ENCODE results near the gene SNCB.
"Not testable (repeated sequence)": the region's sequence is repeated elsewhere in the genome, so short reads cannot be mapped to it uniquely, and the experiment has no call there.

Gene SNCB

DNA sequence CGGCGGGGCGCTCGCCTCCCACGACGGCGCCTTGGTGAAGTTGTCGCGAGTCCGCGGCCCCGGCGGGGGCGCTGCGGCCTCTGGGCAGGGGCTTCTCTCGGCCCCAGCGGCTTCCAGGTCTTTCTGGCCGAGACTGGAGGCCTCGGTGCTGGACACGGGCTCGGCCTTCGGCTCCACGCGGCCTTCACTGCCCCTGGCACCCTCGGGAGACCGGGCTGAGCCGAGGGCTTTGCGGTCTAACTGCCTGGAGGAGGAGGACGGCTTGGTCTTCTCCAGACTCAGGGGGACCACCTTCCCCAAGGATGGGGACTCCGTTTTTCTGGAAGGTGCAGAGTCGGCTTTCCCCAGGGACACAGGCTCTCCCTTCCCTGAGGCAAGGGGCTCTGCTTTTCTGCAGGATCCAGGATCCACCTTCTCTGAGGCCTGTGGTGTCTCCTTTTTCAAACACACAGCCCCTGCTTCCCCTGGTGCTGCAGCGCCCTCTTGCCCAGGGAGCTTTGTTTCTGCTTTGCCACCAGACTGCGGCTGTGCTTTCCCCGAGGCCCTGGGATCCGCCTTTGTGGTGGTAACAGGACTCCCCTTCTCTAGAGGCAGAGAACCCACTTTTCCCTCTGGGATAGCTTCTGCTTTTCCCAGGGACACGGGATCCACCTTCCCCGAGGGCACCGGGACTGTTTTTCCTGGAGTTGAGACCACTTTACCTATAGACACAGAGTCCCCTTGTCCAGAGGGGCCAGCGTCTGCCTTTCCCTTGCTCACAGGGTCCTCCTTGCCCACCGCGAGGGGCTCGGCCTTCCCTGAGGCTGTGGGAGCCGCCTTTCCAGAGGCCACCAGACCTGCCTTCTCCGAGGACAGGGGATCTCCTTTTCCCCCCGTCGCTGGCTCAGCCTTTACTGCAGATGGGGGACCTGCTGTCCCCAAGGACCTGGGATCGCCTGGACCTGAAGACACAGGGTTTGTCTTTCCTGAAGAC is 32.6 kb downstream of the SNCB start:
- no peak for DNase-seq (ENCODE audit: low read depth in 2 of 2)

DNA sequence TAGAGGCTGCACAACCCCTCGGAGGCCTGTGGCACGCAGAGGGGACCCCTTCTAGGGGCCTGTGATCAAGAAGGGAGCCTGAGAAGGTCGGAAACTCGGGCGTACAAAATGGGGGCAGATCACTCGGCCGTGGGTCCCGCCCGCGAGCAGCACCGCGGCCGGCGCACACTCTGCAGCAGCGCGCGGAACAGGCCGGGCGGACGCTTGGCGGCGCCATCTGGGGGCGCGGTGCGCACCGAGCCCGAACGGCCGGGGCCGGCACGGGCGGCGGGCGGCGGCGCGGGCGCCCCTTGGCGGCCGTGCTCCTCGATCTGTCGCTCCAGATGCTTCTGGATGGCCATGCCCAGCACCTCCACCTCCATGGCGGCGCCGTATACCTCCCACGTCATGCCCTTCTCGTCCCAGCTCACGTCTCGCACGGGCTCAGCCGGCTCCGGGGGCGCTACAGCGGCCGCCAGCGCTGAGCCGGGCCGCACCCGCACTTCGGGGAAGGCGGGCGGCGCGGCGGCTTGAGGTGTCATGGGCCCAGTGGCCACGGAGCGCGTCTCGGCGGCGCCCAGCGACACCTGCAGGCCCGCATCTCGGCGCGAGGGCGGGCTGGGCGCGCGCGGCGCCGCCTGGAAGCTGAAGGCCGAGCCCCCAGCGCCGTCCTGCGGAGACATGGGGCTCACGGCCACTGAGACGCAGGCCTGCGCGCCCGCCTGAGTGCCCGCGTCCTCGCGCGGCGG is 33.5 kb downstream of the SNCB start:
- peak; percentile 32 to 36 for DNase-seq (ENCODE audit: low read depth in 2 of 2)

DNA sequence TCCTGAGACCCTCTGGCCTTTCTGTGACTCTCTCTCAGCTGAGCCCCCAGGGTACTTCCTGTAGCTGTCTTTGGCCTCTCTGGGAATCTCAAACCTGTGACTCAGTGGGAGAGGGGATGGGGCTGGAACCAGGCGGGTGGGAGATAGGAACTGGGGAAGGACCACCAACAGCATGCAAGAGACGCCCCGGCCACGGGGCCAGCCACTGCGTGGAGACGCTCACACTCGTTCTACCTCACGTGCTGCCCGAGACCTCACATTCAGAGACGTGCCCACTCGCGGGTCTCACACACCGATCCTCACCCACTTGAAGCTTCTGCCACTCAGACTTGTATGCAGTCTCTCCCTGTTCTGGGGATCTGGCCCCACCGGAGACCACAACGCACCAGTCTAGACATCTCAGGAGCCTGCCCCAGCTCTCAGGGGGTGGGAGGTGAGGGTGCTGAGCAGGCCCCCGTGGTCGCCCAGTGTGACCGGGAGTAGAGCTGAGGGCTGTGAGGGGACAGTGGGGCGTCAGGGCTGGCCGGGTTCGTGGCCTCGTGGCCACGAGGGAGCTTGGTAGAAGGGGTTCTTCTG is 34.2 kb downstream of the SNCB start:
- no peak for DNase-seq (ENCODE audit: low read depth in 2 of 2)

DNA sequence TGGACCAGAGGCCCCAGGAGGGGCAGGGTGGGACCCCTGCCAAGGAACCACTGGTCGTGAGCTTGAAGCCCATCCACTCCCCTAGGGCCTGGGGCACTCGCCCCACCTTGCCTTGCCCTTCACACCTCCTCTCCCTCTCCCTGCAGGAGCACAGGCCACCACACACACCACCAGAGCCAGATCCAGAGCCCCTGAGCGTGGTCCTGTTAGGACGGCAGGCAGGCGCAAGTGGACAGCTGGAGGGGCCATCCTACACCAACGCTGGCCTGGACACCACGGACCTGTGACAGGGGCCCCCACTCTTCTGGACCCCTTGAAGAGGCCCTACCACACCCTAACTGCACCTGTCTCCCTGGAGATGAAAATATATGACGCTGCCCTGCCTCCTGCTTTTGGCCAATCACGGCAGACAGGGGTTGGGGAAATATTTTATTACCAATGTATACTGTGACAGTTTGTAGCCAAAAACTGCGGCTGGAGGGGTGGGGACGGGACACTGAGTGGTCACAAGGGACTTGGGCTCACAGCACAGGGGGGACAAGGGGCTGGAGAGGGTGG is 34.9 kb downstream of the SNCB start:
- no peak for DNase-seq (ENCODE audit: low read depth in 2 of 2)

DNA sequence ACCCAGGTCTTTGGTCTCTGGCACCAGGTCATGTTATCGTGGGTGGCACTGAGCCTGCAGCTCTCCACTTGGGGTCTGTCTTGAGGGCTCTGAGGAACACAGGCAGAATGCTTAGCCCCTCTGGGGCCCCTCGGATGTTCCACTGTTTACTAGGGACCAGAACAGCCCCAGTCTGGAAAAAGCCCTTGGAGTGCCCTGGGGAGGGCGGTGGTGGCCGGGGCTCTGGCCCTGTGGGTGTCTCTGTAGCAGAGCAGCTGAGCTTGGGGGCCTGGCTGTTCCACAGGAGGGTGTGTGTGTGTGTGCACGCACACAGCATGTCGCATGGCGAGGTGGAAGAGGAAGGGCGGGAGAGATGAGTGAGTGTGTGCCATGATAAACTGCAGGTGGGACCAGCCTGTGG is 35.8 kb downstream of the SNCB start:
- no peak for DNase-seq (ENCODE audit: low read depth in 2 of 2)

DNA sequence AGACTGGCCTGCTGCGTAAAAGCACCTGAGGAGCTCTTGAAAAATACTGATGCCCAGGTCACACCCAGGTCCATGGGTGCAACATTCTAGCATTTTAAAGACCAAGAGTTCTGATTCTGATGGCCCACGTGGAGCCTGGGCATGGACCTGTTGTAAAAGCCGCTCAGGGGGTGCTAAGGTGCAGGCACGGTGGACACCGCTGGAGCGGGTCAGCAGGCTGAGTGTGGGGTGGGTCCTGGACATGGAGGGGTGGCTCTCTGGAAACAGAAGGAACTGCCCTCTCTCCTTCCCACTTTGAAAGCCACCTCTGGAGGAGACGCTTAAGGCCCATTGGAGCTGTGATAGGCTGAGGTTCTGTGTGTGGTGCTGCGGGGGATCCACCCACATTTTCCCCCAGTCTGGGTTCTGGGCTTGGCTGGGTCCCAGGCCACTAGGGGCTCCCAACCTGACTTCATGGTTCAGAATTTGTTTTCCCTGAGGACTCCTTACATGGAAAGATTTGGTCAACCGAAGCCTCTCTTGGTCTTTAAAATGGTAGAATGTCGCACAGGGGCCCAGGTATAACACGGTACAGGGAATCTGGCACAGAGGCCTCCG is 37.0 kb downstream of the SNCB start:
- DNase-seq (ENCODE audit: low read depth in 2 of 2), result no peak

DNA sequence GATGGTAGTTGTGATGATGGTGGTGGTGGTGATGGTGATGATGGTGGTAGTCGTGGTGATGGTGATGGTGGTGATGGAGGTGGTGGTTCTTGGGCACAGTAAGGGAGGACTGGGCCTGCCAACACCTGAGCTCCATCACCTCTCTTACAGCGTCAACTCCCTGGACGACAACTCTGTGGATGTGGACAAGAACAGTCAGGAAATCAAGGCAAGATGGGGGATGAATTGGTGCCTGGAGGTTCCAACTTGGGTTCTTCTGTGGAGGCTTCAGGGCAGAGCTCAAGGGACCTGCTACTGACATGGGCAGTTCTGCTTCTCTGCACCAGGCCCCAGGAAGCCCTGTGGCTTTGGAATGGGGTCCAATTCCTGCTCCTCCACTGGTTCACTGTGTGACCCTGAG is 37.8 kb downstream of the SNCB start:
- no peak for DNase-seq (ENCODE audit: low read depth in 2 of 2)

DNA sequence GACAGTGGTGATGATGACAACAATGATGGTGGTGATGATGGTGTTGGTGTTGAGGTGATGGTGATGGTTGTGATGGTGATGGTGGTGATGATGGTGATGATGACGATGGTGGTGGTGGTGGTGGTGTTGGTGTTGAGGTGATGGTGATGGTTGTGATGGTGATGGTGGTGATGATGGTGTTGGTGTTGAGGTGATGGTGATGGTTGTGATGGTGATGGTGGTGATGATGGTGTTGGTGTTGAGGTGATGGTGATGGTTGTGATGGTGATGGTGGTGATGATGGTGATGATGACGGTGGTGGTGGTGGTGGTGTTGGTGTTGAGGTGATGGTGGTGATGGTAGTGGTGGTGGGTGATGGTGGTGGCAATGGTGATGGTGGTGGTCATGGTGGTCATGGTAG is 38.7 kb downstream of the SNCB start:
- not testable (repeated sequence) for DNase-seq (ENCODE audit: low read depth in 2 of 2)

DNA sequence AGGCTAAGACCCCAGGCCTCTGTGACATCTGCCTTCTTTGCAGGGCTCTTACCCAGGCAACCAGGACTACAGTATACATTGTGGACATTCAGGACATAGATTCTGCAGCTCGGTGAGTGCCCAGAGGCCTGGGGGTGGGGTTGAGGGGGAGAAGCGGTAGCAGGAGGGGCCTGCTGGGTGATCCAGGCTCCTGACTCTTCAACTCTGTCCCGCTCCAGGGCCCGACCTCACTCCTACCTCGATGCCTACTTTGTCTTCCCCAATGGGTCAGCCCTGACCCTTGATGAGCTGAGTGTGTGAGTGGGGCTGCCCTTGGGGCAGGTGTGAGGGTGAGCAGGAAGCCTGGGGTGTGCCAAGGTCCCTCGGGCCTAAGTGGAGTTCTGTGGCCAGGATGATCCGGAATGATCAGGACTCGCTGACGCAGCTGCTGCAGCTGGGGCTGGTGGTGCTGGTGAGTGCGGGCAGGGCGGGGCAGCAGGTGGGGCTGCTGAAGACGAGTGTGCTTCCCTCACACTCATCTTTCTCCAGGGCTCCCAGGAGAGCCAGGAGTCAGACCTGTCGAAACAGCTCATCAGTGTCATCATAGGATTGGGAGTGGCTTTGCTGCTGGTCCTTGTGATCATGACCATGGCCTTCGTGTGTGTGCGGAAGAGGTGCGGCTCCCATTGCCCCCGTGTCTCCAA is 40.2 kb downstream of the SNCB start:
- DNase-seq (ENCODE audit: low read depth in 2 of 2), result no peak

DNA sequence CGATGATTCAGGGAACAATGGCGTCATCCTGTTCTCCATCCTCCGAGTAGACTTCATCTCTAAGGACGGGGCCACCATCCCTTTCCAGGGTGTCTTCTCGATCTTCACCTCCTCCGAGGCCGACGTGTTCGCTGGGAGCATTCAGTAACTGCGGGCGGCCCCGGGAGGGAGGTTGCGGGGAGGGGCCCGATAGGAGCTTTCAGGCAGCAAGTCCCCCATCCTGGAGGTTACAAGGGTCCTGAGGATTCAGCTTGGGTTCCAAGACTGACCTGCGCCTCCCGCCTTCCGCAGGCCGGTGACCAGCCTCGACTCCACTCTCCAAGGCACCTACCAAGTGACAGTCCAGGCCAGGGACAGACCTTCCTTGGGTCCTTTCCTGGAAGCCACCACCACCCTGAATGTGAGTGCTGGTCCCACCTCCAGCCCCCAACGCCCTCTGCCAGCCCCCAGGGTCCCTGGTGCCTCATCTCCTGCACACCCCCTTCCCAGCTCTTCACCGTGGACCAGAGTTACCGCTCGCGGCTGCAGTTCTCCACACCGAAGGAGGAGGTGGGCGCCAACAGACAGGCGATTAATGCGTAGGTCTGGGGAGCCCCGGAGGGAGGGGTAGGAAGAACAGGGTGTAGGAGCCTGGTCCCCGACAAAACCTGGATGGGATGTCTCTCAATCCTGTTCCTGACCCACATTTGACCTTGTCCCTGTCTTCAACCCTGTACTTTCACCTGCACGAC is 41.1 kb downstream of the SNCB start:
- no peak for DNase-seq (ENCODE audit: low read depth in 2 of 2)

DNA sequence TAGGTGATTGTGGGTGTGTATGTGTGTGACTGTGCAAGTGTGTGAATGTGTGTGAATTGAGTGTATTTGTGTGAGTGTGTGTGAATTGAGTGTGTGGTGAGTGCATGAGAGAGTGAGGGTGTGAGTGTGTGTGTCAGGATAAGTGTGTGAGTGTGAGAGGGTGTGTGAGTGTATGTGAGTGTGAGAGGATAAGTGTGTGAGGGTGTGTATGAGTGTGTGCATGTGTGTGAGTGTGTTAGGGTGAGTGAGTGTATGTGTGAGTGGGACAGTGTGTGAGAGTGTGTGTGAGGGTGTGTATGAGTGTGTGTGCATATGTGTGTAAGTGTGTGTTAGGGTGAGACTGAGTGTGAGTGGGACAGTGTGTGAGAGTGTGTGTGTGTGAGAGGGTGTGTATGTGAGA is 42.0 kb downstream of the SNCB start:
- DNase-seq (ENCODE audit: low read depth in 2 of 2), result no peak

DNA sequence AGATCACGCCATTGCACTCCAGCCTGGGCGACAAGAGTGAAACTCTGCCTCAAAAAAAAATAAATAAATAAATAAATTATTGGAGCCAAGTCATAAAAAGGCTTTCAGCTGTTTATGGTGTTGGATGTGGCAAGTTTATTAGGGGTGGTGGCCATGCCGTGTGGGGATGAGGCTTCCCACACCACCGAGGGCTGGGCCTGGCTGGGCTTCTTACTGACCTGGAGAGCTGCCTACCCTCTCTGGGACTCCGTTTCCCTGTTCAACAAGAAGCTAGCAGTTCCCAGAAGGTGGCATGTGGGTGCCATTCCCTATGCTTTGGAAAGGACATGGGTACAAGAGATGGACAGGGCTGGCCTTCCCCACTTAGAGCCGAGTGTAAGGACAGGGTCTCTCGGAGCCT is 42.9 kb downstream of the SNCB start:
- no peak for DNase-seq (ENCODE audit: low read depth in 2 of 2)

DNA sequence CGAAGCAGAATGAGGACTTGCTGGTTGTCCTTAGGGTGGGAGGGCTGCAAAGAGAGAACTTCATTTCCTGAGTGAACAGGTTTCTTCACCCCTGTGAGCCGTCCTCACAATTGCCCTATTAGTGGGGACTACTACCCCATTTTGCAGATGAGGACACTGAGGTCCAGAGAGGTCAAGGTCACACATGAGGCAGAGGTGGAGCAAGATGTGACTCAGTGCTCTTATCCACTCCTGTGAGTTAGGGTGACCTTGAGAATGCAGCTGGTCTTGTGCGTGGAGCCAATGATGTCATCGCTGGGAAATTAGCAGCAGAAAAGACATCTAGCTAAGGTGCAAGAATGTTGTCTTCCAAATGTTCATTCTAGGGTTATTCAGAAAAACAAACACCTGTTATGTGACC is 47.3 kb downstream of the SNCB start:
- DNase-seq (ENCODE audit: low read depth in 2 of 2), result no peak

DNA sequence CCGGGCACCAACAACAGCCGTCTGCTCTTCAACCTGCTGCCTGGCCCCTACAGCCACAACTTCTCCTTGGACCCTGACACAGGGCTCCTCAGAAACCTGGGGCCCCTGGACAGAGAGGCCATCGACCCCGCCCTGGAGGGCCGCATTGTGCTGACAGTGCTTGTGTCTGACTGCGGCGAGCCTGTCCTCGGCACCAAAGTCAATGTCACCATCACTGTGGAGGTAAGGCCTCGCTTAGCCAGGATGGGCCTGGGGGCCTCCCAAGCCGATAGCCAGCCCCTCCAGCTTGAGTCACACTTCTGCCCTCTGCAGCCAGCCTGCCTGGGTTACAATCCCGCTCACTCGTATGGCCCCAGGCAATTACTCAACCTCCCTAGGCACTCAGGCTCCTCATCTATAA is 49.0 kb downstream of the SNCB start:
- no peak for DNase-seq (ENCODE audit: low read depth in 2 of 2)

DNA sequence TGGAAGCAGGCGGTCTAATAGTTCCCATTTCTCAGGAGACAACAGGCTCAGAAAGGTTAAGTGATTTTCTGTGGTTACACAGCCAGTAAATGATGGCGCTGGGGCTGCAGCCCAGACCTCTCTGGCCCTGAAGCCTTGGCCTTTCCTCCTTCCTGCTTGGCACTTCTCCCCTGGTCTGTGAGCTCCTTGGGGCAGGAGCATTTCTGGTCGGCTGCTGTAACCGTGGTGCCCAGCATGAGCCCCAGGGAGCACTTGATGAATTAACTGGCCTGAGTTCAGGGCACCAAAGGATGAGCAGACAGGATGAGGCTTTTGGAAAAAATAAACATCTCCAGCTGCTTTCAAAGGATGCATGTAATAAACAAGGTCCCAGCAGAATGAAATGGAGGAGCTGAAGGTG is 51.0 kb downstream of the SNCB start:
- no peak for DNase-seq (ENCODE audit: low read depth in 2 of 2)

DNA sequence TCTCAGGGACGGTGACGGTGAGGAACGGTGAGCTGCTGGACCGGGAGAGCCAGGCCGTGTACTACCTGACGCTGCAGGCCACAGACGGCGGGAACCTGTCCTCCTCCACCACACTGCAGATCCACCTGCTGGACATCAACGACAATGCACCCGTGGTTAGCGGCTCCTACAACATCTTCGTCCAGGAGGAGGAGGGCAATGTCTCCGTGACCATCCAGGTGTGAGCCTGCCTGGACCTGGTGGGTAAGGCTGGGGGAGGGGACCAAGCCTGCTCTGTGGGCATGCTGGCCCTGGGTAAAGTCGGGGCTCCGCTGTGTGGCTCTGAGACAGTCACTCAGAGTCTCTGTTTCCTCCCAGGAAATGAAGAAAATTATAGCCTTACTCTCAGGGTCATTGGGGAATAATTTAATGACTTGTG is 51.9 kb downstream of the SNCB start:
- no peak for DNase-seq (ENCODE audit: low read depth in 2 of 2)

DNA sequence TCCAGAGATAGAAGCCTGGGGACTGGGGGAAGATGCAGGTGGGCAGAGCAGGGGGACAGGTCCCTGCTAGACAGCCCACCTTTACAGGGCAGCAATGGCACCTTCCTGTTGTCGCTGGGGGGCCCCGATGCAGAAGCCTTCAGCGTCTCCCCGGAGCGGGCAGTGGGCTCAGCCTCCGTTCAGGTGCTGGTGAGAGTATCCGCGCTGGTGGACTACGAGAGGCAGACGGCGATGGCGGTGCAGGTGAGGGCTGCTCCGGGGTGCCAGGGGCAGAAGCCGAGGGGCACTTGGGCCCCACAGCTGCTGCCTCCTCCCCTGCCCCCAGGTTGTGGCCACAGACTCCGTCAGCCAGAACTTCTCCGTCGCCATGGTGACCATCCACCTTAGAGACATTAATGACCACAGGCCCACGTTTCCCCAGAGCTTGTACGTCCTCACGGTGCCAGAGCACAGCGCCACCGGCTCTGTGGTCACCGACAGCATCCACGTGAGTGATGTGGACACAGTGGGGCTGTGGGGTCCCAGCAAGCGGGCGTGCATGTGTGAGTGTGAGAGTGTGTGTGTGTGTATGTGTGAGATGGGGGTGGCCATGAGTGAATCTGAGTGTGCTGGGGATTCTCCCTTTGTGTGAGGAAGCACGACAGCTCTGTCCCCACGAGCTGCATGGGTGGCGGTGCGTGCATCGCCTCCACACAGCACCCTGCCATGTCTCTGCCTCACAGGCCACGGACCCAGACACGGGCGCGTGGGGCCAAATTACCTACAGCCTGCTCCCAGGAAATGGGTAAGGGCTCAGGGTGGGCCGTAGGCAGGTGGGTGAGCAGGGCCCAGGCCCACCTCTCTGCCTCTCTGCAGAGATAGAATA is 52.8 kb downstream of the SNCB start:
- DNase-seq (ENCODE audit: low read depth in 2 of 2), result no peak

DNA sequence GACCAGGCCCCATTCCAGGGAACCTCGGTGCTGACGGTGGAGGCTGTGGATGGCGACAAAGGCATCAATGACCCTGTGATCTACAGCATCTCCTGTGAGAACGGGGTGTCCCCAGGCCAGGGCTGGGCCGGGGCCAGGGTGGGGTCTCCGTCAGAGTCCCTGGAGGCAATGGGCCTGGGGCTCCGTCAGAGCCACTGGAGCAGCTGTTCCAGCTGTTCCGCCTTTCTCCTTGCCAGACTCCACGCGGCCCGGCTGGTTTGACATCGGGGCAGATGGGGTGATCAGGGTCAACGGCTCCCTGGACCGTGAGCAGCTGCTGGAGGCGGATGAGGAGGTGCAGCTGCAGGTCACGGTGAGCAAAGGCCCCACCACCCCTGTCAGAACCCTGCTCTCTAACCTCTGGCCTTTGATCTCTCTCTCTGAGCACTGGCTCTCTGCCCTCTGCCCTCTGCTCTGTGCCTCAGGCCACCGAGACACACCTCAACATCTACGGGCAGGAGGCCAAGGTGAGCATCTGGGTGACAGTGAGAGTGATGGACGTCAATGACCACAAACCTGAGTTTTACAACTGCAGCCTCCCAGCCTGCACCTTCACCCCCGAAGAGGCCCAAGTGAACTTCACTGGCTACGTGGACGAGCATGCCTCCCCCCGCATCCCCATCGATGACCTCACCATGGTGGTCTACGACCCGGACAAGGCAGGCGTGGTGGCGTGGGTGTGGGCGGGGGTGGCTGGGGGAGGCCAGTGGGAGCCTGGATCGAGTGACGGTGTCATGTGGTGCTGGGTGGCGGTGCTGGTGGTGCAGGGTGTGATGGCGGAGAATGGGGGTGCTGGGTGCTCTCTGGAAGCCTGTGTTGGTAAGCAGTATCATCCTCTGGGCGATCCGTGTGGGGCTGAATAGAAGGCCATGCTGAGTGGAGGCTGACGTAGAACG is 54.6 kb downstream of the SNCB start:
- DNase-seq (ENCODE audit: low read depth in 2 of 2), result no peak

DNA sequence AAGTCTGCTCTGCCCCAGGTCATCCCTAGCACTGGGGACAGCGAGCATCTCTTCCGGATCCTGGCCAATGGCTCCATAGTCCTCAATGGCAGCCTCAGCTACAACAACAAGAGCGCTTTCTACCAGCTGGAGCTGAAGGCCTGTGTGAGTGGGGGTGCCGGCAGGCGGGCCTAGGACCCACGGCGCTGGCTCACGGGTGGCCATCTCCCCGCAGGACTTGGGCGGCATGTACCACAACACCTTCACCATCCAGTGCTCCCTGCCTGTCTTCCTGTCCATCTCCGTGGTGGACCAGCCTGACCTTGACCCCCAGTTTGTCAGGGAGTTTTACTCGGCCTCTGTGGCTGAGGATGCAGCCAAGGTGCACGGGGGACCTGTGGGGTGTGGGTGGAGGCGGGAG is 55.3 kb downstream of the SNCB start:
- DNase-seq (ENCODE audit: low read depth in 2 of 2), result no peak

All from stimulated activated CD4-positive, alpha-beta T cell treated with anti-CD3 and anti-CD28 coated beads, Interleukin-1b, Interleukin-23, amount 100 ng/mL, for 1 hour (primary cell).